Keratinocyte (primary cell): Measurements from ENCODE around the gene SLC25A42. TPM values are rescaled to one million over a fixed set of nuclear protein-coding genes. Genes with fewer than 3 reads are reported as not detected.
A peak's percentile ranks its signal among the peaks of the same experiment; 100 is the strongest.

Experiments
- DNase-seq: peaks from one replicate; pipeline ENCODE4 v3.0.0-alpha.2; 2011; ENCODE audit warnings: low read depth, missing footprints, low spot score
- FAIRE-seq: peaks from 2 replicates; lab custom pipeline; 2011; peaks lifted over from hg19 to GRCh38; lab: Jason Lieb, UNC
- H2AFZ ChIP-seq: 2 replicates; pipeline ENCODE4 v1.6.0; 2012; ENCODE audit warnings: low read length, control low read depth, inconsistent platforms; ENCODE audit not compliant: control insufficient read depth
- H3K27ac ChIP-seq: 2 replicates; pipeline ENCODE4 v1.5.1; 2011; ENCODE audit warnings: low read length; ENCODE audit not compliant: control insufficient read depth, insufficient read depth
- H3K27me3 ChIP-seq: 3 replicates; pipeline ENCODE4 v1.6.0; 2011; ENCODE audit warnings: low read length; ENCODE audit not compliant: control insufficient read depth, insufficient read depth; ENCODE audit errors: extremely low read depth
- H3K36me3 ChIP-seq, 2 experiments: 2 replicates in 1 of 2; 3 replicates in 1 of 2; pipeline ENCODE4 v1.5.1; 2011; ENCODE audit warnings: low read length in 2 of 2, mild to moderate bottlenecking in 1 of 2; ENCODE audit not compliant: control insufficient read depth in 2 of 2, insufficient read depth in 2 of 2; ENCODE audit errors: extremely low read depth in 1 of 2
- H3K4me1 ChIP-seq: 3 replicates; pipeline ENCODE4 v1.5.1; 2011; ENCODE audit warnings: low read length; ENCODE audit not compliant: control insufficient read depth, insufficient read depth; ENCODE audit errors: extremely low read depth
- H3K4me2 ChIP-seq: 3 replicates; pipeline ENCODE4 v1.6.0; 2011; ENCODE audit warnings: low read depth, low read length; ENCODE audit not compliant: control insufficient read depth, insufficient read depth; ENCODE audit errors: extremely low read depth
- H3K4me3 ChIP-seq, 3 experiments: fragments of 200-600 bp in 1 of 3; sonication (generic) in 1 of 3; 2 replicates in 2 of 3; 3 replicates in 1 of 3; pipeline ENCODE4 v1.5.1; 2011 to 2016; ENCODE audit warnings: low read length in 3 of 3, mild to moderate bottlenecking in 3 of 3, control low read depth in 2 of 3, inconsistent platforms in 1 of 3, low read depth in 1 of 3, mixed read lengths in 1 of 3, mixed run types in 1 of 3, moderate library complexity in 1 of 3; ENCODE audit not compliant: control insufficient read depth in 2 of 3, insufficient read depth in 2 of 3; ENCODE audit errors: extremely low read depth in 1 of 3
- H3K79me2 ChIP-seq: 2 replicates; pipeline ENCODE4 v1.6.0; 2012; ENCODE audit warnings: low read length; ENCODE audit not compliant: control insufficient read depth, insufficient read depth
- H3K9ac ChIP-seq: 3 replicates; pipeline ENCODE4 v1.6.0; 2011; ENCODE audit warnings: low read length; ENCODE audit not compliant: control insufficient read depth, insufficient read depth; ENCODE audit errors: extremely low read depth
- H3K9me1 ChIP-seq: 3 replicates; pipeline ENCODE4 v1.6.0; 2011; ENCODE audit warnings: low read length; ENCODE audit not compliant: control insufficient read depth, insufficient read depth; ENCODE audit errors: extremely low read depth
- H3K9me3 ChIP-seq: 2 replicates; pipeline ENCODE4 v1.5.1; 2012; ENCODE audit warnings: low read depth, low read length; ENCODE audit not compliant: control insufficient read depth
- H4K20me1 ChIP-seq: 3 replicates; pipeline ENCODE4 v1.6.0; 2011; ENCODE audit warnings: low read length; ENCODE audit not compliant: control insufficient read depth, insufficient read depth; ENCODE audit errors: extremely low read depth
- EZH2 ChIP-seq: IDR thresholded peaks from one replicate; pipeline ENCODE4 v1.6.1; 2012; ENCODE audit warnings: inconsistent platforms, mild to moderate bottlenecking, low read length, moderate library complexity
- dilution Hi-C: fragments of 300-500 bp; cut with MboI; formaldehyde crosslinking; loops from one replicate; pipeline ENCODE4 v1.7.0; 2020; ENCODE audit warnings: low sequenced_read_pairs; ENCODE audit not compliant: extremely low pct_ligation_motif_present
- polyA plus RNA-seq, 5 experiments: library from polyadenylated mRNA; depleted of rRNA in 3 of 5; stranded (reverse) in 3 of 5; stranded (forward) in 1 of 5; unstranded in 1 of 5; fragments of >200 nt; gene quantifications; 1 replicate in 1 of 5; 2 replicates in 3 of 5; 3 replicates in 1 of 5; pipeline versions ENCODE4 v1.2.1 to v1.2.3, GENCODE V29; 2011 to 2012; ENCODE audit warnings: missing spikeins in 2 of 5, low read depth in 1 of 5, low replicate concordance in 1 of 5
- TF ChIP-seq, protein P1 (sequence below), 3 experiments: IDR thresholded peaks in 1 of 3; conservative IDR thresholded peaks in 1 of 3; optimal IDR thresholded peaks in 1 of 3; 2 replicates in 2 of 3; 3 replicates in 1 of 3; pipeline versions ENCODE3 to v1.5.1; 2011; ENCODE audit warnings: low read length in 3 of 3, mild to moderate bottlenecking in 3 of 3, moderate library complexity in 2 of 3, control low read depth in 1 of 3, inconsistent platforms in 1 of 3; ENCODE audit not compliant: insufficient read depth in 2 of 3; ENCODE audit errors: extremely low read depth in 1 of 3

SLC25A42 gene
- polyA plus RNA-seq, 1 donor (not counting 4 experiments of a cell fraction or from before 2014, with no cell fraction given), result 1.2 TPM

DNA sequence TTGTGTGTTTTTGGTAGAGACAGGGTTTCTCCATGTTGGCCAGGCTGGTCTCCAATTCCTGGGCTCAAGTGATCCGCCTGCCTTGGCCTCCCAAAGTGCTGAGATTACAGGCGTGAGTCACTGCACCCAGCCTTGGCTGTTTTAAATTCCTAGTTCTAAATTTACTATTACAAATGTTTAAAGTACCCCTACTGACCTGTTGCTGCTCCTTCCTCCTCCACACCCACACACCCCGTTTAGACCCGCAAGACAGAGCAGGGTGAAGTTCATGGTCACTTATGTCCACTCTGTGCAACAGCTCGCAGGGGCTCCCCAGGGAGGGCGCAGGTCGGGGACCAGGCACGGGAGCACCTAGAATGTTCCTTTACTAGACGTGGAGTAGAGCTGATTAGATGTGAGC, 45.8 kb downstream of the SLC25A42 start:
- no peak overlapping the region for H3K4me2 ChIP-seq
- FAIRE-seq (no peak), DNase-seq (no peak)
- no peaks in the 10 kb centered on the region for H3K9me3 ChIP-seq
- no peaks in the 10 kb centered on the region for H3K4me1 ChIP-seq
- no peaks in the 10 kb centered on the region for H3K9me1 ChIP-seq
- TF ChIP-seq EZH2, result no peak
- TF ChIP-seq, protein P1, sequence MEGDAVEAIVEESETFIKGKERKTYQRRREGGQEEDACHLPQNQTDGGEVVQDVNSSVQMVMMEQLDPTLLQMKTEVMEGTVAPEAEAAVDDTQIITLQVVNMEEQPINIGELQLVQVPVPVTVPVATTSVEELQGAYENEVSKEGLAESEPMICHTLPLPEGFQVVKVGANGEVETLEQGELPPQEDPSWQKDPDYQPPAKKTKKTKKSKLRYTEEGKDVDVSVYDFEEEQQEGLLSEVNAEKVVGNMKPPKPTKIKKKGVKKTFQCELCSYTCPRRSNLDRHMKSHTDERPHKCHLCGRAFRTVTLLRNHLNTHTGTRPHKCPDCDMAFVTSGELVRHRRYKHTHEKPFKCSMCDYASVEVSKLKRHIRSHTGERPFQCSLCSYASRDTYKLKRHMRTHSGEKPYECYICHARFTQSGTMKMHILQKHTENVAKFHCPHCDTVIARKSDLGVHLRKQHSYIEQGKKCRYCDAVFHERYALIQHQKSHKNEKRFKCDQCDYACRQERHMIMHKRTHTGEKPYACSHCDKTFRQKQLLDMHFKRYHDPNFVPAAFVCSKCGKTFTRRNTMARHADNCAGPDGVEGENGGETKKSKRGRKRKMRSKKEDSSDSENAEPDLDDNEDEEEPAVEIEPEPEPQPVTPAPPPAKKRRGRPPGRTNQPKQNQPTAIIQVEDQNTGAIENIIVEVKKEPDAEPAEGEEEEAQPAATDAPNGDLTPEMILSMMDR (optimal IDR thresholded peaks at IDR 0.05 in 1 of 3, IDR thresholded peaks at IDR 0.05 in 1 of 3, conservative IDR thresholded peaks at IDR 0.05 in 1 of 3; ENCODE audit: extremely low read depth in 1 of 3, insufficient read depth in 2 of 3, low read length in 3 of 3), result no peak
- H2AFZ ChIP-seq, result no peak overlapping the region
- no peak overlapping the region for H3K27ac ChIP-seq
- H3K27me3 ChIP-seq, result peaks cover 8% of the 10 kb centered on the region
- dilution Hi-C loops, result no loop called here
- H3K4me3 ChIP-seq, result no peak overlapping the region
- no peaks in the 10 kb centered on the region for H4K20me1 ChIP-seq
- no peaks in the 10 kb centered on the region for H3K79me2 ChIP-seq
- H3K9ac ChIP-seq, result no peak overlapping the region
- H3K36me3 ChIP-seq, result no peaks in the 10 kb centered on the region

DNA sequence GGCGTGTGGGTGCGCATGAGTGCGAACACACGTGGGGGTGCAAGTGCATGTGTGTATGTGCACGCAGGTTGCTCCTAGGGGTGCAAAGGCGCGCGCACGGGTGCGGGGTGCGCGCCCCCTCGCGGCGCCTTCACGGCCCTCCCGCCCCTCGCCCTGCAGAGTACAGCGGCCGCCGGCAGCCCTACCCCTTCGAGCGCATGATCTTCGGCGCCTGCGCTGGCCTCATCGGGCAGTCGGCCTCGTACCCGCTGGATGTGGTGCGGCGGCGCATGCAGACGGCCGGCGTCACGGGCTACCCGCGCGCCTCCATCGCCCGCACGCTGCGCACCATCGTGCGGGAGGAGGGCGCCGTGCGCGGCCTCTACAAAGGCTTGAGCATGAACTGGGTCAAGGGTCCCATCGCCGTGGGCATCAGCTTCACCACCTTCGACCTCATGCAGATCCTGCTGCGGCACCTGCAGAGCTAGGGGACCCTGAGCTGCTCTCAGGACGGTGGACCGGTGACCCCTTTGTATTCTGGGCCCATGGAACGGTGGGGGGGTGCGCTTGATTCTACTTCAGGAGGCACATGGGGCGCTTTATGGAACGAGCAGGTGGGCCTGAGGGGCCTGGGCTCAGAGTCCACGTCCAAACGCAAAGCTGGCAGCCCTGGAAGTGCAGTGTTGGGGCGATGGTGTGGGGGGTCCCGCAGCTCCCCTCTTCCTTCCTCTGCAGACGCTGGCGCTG, 46.8 kb downstream of the SLC25A42 start:
- Histone ChIP-seq H3K4me1 (no peaks in the 10 kb centered on the region), H2AFZ (no peak overlapping the region), H4K20me1 (no peaks in the 10 kb centered on the region), H3K79me2 (no peaks in the 10 kb centered on the region), H3K4me2 (no peak overlapping the region), H3K9me3 (no peaks in the 10 kb centered on the region), H3K27me3 (peaks cover 8% of the 10 kb centered on the region), H3K27ac (no peak overlapping the region), H3K36me3 (no peaks in the 10 kb centered on the region), H3K9me1 (no peaks in the 10 kb centered on the region), H3K4me3 (no peak overlapping the region), H3K9ac (no peak overlapping the region)
- dilution Hi-C loops, result no loop called here
- no peak for TF ChIP-seq EZH2
- TF ChIP-seq, protein P1 (optimal IDR thresholded peaks at IDR 0.05 in 1 of 3, IDR thresholded peaks at IDR 0.05 in 1 of 3, conservative IDR thresholded peaks at IDR 0.05 in 1 of 3; ENCODE audit: extremely low read depth in 1 of 3, insufficient read depth in 2 of 3, low read length in 3 of 3), result peak in 1 of 3 experiments; percentile 18
- DNase-seq, result no peak
- FAIRE-seq, result no peak
